Urothelium cell line (cell line): ENCODE results near the gene RSPRY1.

Experiments used
- DNase-seq: peaks from one replicate; pipeline ENCODE4 v3.0.0; 2011; ENCODE audit warnings: low spot score, mixed read lengths
- FAIRE-seq: peaks from 2 replicates; lab custom pipeline; 2011; peaks lifted over from hg19 to GRCh38; lab: Jason Lieb, UNC

Gene RSPRY1

DNA sequence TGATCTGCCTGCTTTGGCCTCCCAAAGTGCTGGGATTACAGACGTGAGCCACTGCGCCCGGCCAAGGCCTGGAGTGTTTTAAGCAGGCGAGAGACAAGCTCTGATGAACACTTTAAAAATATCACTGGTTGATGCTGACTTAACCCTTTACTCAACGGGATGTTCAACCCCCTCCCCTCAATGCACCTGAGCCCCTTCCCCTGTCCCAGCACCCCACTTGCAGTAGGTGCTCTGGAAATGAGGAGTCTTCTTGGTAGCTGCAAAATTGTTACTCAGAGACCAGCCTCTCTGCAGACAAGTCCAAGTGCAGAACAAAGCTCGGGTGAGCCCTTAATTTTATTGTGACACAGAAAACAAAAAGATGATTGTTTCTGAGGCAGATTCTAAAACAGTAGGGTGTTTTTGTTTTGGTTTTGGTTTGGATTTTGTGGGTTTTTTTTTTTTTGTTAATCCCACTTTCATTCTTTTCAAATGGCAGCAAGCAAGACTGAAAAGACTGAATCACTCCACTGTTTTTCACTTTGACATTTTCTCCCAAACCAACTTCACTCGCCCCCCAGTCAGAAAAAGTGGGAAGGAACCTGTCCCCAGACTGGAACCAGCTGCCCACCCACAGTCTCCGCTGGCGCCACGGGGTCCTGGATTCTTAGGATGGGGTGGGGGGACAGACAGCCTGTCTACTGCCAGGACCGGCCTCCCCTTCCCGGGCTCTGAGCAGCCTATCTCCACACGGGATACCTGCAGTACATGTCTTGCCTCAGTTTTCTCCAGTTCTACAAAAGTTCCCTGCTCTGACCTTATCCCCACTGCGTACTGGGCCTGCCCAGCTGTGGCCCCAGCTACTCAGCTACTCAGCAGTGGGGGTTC is 103.5 kb downstream of the RSPRY1 start:
- DNase-seq, result no peak
- FAIRE-seq, result no peak
